Cardiac atrium fibroblast (primary cell): ENCODE data around the gene TRPV6. TPM values are rescaled to one million over a fixed set of nuclear protein-coding genes. Genes with fewer than 3 reads are reported as not detected.

Experiments
- total RNA-seq: library from RNA; depleted of rRNA; stranded (reverse); fragments of >200 nt; gene quantifications from 2 replicates; pipeline ENCODE4 v1.2.3, GENCODE V29; 2015

Gene TRPV6
- total RNA-seq: not detected in 2 replicates

GRCh38 chr7:142885311-142886230 lies at the start of gene TRPV6:
TSS of gene TRPV6 (minus strand) at chr7:142885745.

DNA sequence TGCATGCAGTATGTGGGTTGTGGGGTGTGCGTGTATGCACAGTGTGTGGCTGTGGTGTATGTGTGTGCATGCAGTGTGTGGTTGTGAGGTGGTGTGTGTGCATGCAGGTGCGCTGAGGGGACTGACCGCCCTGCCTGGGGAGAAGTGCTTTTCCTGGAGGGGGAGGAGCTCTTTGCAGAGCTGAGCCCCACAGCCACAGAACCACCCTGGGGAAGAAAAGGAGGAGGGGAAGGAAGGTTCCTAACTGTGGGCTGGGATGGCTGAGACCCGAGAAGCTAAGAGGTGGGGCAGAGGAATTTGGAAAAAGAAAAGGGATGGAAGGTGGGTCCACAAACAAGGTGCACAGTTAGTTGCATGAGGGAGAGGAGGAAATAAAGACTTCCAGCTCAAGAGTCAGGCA lies 48.1 kb upstream of the TRPV6 start, which contains the start of gene TRPV5:
TSS of gene TRPV5 (minus strand) at position 123 of the 400 bp plus-strand sequence. CDS start 287 bp downstream, outside the sequence.

GRCh38 chr7:142854372-142855113 lies 31.0 kb downstream of the TRPV6 start, which contains the start of gene EPHB6:
TSS of gene EPHB6 (plus strand) at chr7:142855076. CDS start at chr7:142863228, 8,152 bp downstream.

Other genes starting within 250 kb of the TRPV6 start
- gene PRSS1, start 136.3 kb downstream of the TRPV6 start, total RNA-seq: not detected in 2 replicates
- gene PRSS2, start 114.8 kb downstream of the TRPV6 start, total RNA-seq: not detected in 2 replicates
- 5.7 and 6.5 TPM in 2 replicates for gene EPHB6, start 30.7 kb downstream of the TRPV6 start, total RNA-seq
- gene TRPV5, start 48.0 kb upstream of the TRPV6 start, total RNA-seq: not detected in 2 replicates
- gene LLCFC1, start 53.7 kb upstream of the TRPV6 start, total RNA-seq: not detected in 2 replicates
- gene KEL, start 76.6 kb upstream of the TRPV6 start, total RNA-seq: 0.49 TPM in 1 of 2 replicates, not detected in the other
- gene OR9A2, start 141.4 kb upstream of the TRPV6 start, total RNA-seq: not detected in 2 replicates
- not detected in 2 replicates for gene OR6V1, start 166.6 kb upstream of the TRPV6 start, total RNA-seq
- gene PIP, start 246.3 kb upstream of the TRPV6 start, total RNA-seq: 0.32 and 2.9 TPM in 2 replicates